ENCODE data around the gene ATG4A.

DNA sequence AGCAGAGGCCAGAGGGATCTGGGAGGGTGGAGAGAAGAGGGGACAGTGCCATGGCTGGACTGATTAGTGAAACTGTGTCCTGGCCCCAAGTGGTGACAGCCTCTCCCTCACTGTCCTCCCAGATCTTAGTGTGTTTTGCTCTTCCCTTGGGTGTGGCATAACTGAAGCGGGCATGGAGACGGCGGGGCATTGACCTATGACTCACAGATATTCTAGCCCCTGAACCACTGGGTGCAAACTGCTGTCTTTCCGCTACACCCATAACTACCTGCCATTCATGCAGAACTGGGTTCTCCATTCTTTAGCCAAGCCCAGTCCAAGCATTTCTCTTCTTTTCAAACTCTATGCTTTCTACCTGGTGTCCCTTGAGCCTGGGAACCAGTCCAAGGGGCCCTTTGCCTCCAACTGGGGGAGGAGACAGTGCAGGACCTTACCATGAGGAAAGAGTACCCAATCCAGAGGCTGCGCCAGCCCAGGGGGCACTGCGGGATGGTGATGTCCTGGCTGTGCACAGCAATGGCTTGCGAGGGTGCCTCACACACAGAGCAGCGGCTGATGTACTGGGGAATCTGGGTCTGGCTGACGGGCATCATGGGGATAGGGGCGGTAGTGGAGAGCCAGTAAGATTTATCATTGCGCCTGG lies 67.6 kb downstream of the ATG4A start:
- TF ChIP-seq, protein P1, sequence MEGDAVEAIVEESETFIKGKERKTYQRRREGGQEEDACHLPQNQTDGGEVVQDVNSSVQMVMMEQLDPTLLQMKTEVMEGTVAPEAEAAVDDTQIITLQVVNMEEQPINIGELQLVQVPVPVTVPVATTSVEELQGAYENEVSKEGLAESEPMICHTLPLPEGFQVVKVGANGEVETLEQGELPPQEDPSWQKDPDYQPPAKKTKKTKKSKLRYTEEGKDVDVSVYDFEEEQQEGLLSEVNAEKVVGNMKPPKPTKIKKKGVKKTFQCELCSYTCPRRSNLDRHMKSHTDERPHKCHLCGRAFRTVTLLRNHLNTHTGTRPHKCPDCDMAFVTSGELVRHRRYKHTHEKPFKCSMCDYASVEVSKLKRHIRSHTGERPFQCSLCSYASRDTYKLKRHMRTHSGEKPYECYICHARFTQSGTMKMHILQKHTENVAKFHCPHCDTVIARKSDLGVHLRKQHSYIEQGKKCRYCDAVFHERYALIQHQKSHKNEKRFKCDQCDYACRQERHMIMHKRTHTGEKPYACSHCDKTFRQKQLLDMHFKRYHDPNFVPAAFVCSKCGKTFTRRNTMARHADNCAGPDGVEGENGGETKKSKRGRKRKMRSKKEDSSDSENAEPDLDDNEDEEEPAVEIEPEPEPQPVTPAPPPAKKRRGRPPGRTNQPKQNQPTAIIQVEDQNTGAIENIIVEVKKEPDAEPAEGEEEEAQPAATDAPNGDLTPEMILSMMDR (IDR thresholded peaks at IDR 0.05; ENCODE audit: low read depth, low read length) = no peak
- TF ChIP-seq POLR2A (IDR thresholded peaks at IDR 0.05; ENCODE audit: extremely low read depth, insufficient read length) (no peak), MYC (IDR thresholded peaks at IDR 0.05; ENCODE audit: low read depth, low read length) (no peak)
- TF ChIP-seq, protein P2, sequence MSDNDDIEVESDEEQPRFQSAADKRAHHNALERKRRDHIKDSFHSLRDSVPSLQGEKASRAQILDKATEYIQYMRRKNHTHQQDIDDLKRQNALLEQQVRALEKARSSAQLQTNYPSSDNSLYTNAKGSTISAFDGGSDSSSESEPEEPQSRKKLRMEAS (IDR thresholded peaks at IDR 0.05; ENCODE audit: low read depth, low read length) = no peak

Measured in NB4 (cell line).